ENCODE data around the gene AQP3.
"Not testable (repeated sequence)": the region's sequence is repeated elsewhere in the genome, so short reads cannot be mapped to it uniquely, and the experiment has no call there.

AQP3 gene

DNA sequence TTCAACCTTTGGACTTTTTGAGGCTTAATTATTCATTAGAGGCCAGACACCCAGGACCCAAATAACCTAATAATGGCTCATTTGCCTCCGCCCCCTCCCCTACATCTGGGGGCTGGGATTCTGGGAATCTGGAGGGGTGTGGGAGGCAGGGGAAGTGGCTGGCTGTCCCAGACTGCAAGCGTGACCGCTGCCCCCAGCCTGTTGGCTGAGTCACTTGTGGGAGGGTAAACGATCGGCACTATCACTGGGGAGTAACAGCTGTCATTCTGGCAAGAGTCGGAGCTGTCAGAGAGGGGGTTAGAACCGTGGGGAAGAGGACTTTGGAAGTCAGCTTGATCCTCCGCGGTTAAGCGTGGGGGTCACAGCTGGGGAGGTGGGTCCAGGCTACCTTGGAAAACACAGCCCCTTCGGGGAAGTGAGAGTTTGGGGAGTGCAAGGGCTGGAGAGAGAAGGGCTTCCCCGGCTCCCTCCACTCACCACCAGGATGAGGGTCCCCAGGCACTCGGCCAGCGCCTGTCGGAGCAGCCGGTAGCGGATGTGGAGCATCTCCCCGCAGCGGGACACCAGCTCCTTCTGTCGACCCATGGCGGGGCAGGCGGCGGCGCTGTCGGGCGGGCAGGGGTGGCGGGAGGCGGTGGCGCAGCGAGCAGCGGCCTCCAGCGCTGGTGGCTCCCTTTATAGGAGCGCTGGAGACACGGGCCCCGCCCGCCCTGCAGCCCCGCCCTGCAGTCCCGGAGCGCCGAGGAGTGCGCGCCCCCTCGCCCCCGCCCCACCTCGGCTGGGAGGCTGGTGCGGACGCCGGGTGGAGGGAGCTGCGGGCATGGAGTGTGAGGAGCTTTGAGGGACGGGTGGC, at the start of gene AQP3:
AQP3 (minus strand) TSS at position 648 of the 853 bp plus-strand sequence; CDS start at position 585, 63 bp downstream.
- H3K4me2 ChIP-seq: peak within 1 kb of the TSS; percentile 92

DNA sequence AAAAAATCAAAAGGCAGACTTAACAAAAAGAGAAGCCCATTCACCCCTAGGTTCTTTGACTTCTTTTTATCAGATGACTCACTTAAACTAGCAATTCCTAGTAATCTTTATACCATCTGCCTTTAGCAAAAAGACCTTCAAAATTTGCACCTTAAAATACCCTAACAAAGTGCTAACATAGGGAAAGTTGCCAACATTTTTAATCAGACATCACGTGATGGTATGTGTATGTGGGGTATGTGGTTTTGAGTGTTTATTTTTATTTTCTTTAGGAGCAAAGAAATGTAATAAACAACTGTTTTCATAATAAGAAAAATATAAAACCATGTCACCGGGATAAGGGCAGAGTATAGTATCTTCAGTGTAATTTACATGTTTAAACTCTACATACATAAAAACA, 46.4 kb upstream of the AQP3 start:
- H2AFZ ChIP-seq (ENCODE audit: low read depth); H3K9ac ChIP-seq; H3K4me3 ChIP-seq (IDR thresholded peaks at IDR 0.05; ENCODE audit: insufficient read depth, low read depth, low read length); H3K4me1 ChIP-seq (ENCODE audit: low read depth, poor library complexity, severe bottlenecking); H3K27me3 ChIP-seq (ENCODE audit: insufficient read depth, low read depth); H4K20me1 ChIP-seq (ENCODE audit: insufficient read depth); H3K27ac ChIP-seq; H3K79me2 ChIP-seq (ENCODE audit: insufficient read depth, low read depth); H3K4me2 ChIP-seq; H3K36me3 ChIP-seq (ENCODE audit: insufficient read depth): not testable (repeated sequence)

More for the DNA sequence above, at the start of gene AQP3:
- Histone ChIP-seq H2AFZ (ENCODE audit: low read depth) (peak within 1 kb of the TSS; percentile 88), H3K79me2 (ENCODE audit: insufficient read depth, low read depth) (0 out of 2 replicates have a peak, but pooled peaks cover 3% of the 10 kb centered on the region), H3K27me3 (ENCODE audit: insufficient read depth, low read depth) (no peaks in the 10 kb centered on the region), H3K36me3 (ENCODE audit: insufficient read depth) (no peaks in the 10 kb centered on the region), H4K20me1 (ENCODE audit: insufficient read depth) (no peaks in the 10 kb centered on the region), H3K27ac (peak within 1 kb of the TSS; percentile 89), H3K4me1 (ENCODE audit: low read depth, poor library complexity, severe bottlenecking) (peaks cover 35% of the 10 kb centered on the region), H3K9ac (peak within 1 kb of the TSS; percentile 74), H3K4me3 (IDR thresholded peaks at IDR 0.05; ENCODE audit: insufficient read depth, low read depth, low read length) (peak within 1 kb of the TSS; percentile 43)
- TF ChIP-seq, protein P1, sequence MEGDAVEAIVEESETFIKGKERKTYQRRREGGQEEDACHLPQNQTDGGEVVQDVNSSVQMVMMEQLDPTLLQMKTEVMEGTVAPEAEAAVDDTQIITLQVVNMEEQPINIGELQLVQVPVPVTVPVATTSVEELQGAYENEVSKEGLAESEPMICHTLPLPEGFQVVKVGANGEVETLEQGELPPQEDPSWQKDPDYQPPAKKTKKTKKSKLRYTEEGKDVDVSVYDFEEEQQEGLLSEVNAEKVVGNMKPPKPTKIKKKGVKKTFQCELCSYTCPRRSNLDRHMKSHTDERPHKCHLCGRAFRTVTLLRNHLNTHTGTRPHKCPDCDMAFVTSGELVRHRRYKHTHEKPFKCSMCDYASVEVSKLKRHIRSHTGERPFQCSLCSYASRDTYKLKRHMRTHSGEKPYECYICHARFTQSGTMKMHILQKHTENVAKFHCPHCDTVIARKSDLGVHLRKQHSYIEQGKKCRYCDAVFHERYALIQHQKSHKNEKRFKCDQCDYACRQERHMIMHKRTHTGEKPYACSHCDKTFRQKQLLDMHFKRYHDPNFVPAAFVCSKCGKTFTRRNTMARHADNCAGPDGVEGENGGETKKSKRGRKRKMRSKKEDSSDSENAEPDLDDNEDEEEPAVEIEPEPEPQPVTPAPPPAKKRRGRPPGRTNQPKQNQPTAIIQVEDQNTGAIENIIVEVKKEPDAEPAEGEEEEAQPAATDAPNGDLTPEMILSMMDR (conservative IDR thresholded peaks at IDR 0.05; ENCODE audit: low read depth, low read length): peak; percentile 34; the same call in 1 of the 2 replicates

DNA sequence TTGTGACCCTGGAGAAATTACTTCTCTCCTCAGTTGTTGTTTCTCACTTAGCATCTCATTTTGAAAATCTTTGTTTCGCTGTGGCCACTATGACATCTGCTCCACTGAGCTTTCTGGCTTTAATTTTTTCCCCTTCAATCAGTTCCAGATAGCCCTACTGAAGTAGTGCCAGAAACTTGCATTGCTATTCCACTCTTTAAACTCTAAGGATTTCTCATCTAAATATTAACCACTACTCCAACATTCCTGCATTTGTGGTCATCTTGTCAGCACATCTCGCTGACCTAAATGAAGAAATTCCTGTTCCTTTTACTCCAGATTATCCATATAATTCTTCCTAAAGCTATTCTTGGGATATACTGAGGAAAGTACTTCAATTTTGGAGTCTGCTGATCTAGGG, 41.7 kb upstream of the AQP3 start:
- Histone ChIP-seq H3K36me3 (ENCODE audit: insufficient read depth) (no peaks in the 10 kb centered on the region), H3K27ac (no peak overlapping the region), H4K20me1 (ENCODE audit: insufficient read depth) (no peaks in the 10 kb centered on the region), H3K4me3 (IDR thresholded peaks at IDR 0.05; ENCODE audit: insufficient read depth, low read depth, low read length) (no peak overlapping the region), H3K4me2 (no peak overlapping the region), H3K79me2 (ENCODE audit: insufficient read depth, low read depth) (no peaks in the 10 kb centered on the region), H3K4me1 (ENCODE audit: low read depth, poor library complexity, severe bottlenecking) (no peaks in the 10 kb centered on the region), H3K27me3 (ENCODE audit: insufficient read depth, low read depth) (no peaks in the 10 kb centered on the region), H3K9ac (no peak overlapping the region), H2AFZ (ENCODE audit: low read depth) (no peak overlapping the region)
- TF ChIP-seq, protein P1 (conservative IDR thresholded peaks at IDR 0.05; ENCODE audit: low read depth, low read length): no peak

DNA sequence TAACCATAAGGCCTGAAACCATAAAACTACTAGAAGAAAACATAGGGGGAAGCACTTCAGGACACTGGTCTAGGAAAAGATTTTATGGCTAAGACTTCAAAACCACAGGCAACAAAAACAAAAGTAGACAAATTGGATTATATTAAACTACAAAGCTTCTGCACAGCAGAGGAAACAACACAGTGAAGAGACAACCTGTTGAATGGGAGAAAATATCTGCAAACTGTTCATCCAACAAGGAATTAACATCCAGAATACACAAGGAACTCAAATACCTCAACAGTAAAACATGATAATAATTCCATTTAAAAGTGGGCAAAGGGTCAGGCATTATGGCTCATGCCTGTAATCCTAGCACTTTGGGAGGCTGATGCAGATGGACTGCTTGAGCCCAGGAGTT, 37.9 kb upstream of the AQP3 start:
- not testable (repeated sequence) for H4K20me1 ChIP-seq (ENCODE audit: insufficient read depth); H3K4me3 ChIP-seq (IDR thresholded peaks at IDR 0.05; ENCODE audit: insufficient read depth, low read depth, low read length); H3K4me2 ChIP-seq; H3K4me1 ChIP-seq (ENCODE audit: low read depth, poor library complexity, severe bottlenecking); H3K27ac ChIP-seq; H2AFZ ChIP-seq (ENCODE audit: low read depth); H3K79me2 ChIP-seq (ENCODE audit: insufficient read depth, low read depth); H3K27me3 ChIP-seq (ENCODE audit: insufficient read depth, low read depth); H3K9ac ChIP-seq; H3K36me3 ChIP-seq (ENCODE audit: insufficient read depth)

DNA sequence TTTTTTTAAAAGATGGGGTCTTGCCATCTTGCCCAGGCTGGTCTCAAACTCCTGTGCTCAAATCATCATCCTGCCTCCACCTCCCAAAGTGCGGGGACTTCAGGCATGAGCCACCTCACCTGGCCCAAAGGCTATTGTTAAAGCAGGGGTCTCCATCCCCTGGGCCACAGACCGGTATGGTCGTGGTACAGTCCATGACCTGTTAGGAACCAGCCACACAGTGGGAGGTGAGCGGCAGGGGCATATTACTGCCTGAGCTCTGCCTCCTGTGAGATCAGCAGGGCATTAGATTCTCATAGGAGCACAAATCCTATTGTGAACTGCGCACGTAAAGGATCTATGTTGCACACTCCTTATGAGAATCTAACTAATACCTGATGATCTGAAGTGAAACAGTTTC, 33.6 kb upstream of the AQP3 start:
- H3K79me2 ChIP-seq (ENCODE audit: insufficient read depth, low read depth): no peaks in the 10 kb centered on the region
- TF ChIP-seq, protein P1 (conservative IDR thresholded peaks at IDR 0.05; ENCODE audit: low read depth, low read length): no peak
- no peaks in the 10 kb centered on the region for H3K4me1 ChIP-seq (ENCODE audit: low read depth, poor library complexity, severe bottlenecking)
- H3K27me3 ChIP-seq (ENCODE audit: insufficient read depth, low read depth): no peaks in the 10 kb centered on the region
- H4K20me1 ChIP-seq (ENCODE audit: insufficient read depth): no peaks in the 10 kb centered on the region
- no peak overlapping the region for H3K4me2 ChIP-seq
- no peak overlapping the region for H3K4me3 ChIP-seq (IDR thresholded peaks at IDR 0.05; ENCODE audit: insufficient read depth, low read depth, low read length)
- H3K9ac ChIP-seq: no peak overlapping the region
- H3K36me3 ChIP-seq (ENCODE audit: insufficient read depth): no peaks in the 10 kb centered on the region
- no peak overlapping the region for H2AFZ ChIP-seq (ENCODE audit: low read depth)
- H3K27ac ChIP-seq: no peak overlapping the region
